Panc1 (cell line): ENCODE measurements around the gene AHRR. TPM values are rescaled to one million over a fixed set of nuclear protein-coding genes. Genes with fewer than 3 reads are reported as not detected.

Experiments used
- ATAC-seq: fragments of 200-7000 bp; cut with Tn5 transposase; 2 replicates; pipeline ENCODE4 v1.9.1; 2020; ENCODE audit warnings: mild to moderate bottlenecking, moderate library complexity
- BruUV-seq: library from RNA; stranded (reverse); fragments of 400-500 nt; replicated peaks from 2 replicates; lab custom pipeline; 2021; lab: Mats Ljungman, UMichigan
- CTCF ChIA-PET: fragments of 300-600 bp; sonication (Branson Sonifier 250); formaldehyde crosslinking; loops from one replicate; lab custom pipeline; 2022; ENCODE audit warnings: antibody characterized with exemption; lab: Charles Lee
- POLR2A ChIA-PET: fragments of 300-600 bp; sonication (Branson Sonifier 250); formaldehyde crosslinking; loops from one replicate; lab custom pipeline; 2022; ENCODE audit warnings: antibody characterized with exemption; lab: Charles Lee
- DNase-seq: peaks from one replicate; pipeline ENCODE4 v3.0.0-alpha.2; 2010; ENCODE audit warnings: low read depth, low spot score
- H3K27ac ChIP-seq: 2 replicates; pipeline ENCODE4 v1.5.1; 2011; ENCODE audit warnings: mild to moderate bottlenecking, low read length, inconsistent platforms
- H3K27me3 ChIP-seq: fragments of 200-500 bp; sonication (Bioruptor generic); 2 replicates; pipeline ENCODE4 v1.6.0; 2014; ENCODE audit warnings: low read length, inconsistent platforms; ENCODE audit not compliant: control insufficient read depth, insufficient read depth
- H3K36me3 ChIP-seq: fragments of 200-500 bp; sonication (Bioruptor generic); 2 replicates; pipeline ENCODE4 v1.5.1; 2014; ENCODE audit warnings: inconsistent platforms, mild to moderate bottlenecking, low read length, moderate library complexity; ENCODE audit not compliant: control insufficient read depth, insufficient read depth
- H3K4me1 ChIP-seq: 2 replicates; pipeline ENCODE4 v1.5.1; 2011; ENCODE audit warnings: inconsistent platforms, mild to moderate bottlenecking, low read length, moderate library complexity; ENCODE audit not compliant: control insufficient read depth, insufficient read depth
- H3K4me3 ChIP-seq, 2 experiments: 2 replicates each; pipeline ENCODE4 v1.5.1; 2011 to 2012; ENCODE audit warnings: low read depth in 2 of 2, low read length in 2 of 2, mild to moderate bottlenecking in 2 of 2, inconsistent platforms in 1 of 2, moderate library complexity in 1 of 2
- H3K9me3 ChIP-seq: fragments of 200-500 bp; sonication (Bioruptor generic); 2 replicates; pipeline ENCODE4 v1.5.1; 2014; ENCODE audit warnings: low read depth, mild to moderate bottlenecking, inconsistent platforms, low read length, moderate library complexity; ENCODE audit not compliant: control insufficient read depth, insufficient read depth
- CTCF ChIP-seq: fragments of 450-650 bp; IDR thresholded peaks from 2 replicates; pipeline ENCODE4 v1.5.1; 2017; ENCODE audit warnings: mild to moderate bottlenecking
- POLR2AphosphoS5 ChIP-seq: IDR thresholded peaks from 2 replicates; pipeline ENCODE4 v1.6.1; 2012; ENCODE audit warnings: mild to moderate bottlenecking, low read depth, low read length, moderate library complexity
- REST ChIP-seq, 2 experiments: IDR thresholded peaks; 2 replicates each; pipeline ENCODE4 v1.6.1; 2011 to 2012; ENCODE audit warnings: low read depth in 2 of 2, control low read depth in 1 of 2, low read length in 1 of 2, mild to moderate bottlenecking in 1 of 2, moderate library complexity in 1 of 2; ENCODE audit not compliant: insufficient read depth in 1 of 2
- SIN3A ChIP-seq: IDR thresholded peaks from 2 replicates; pipeline ENCODE4 v1.6.1; 2012; ENCODE audit warnings: low read depth, mild to moderate bottlenecking, low read length, moderate library complexity, borderline replicate concordance; ENCODE audit not compliant: insufficient read depth
- TCF7L2 ChIP-seq: IDR thresholded peaks from 2 replicates; pipeline ENCODE4 v1.6.1; 2011; ENCODE audit warnings: mild to moderate bottlenecking, low read depth, low read length, inconsistent platforms
- in situ Hi-C: cut with HindIII; loops from 2 replicates; pipeline ENCODE4 v1.10.0; 2016; ENCODE audit warnings: low sequenced_read_pairs, low pct_unique_long_range_greater_than_20kb
- intact Hi-C: fragments of 100-400 bp; cut with micrococcal nuclease; formaldehyde crosslinking; loops from one replicate; pipeline ENCODE4 v1.10.0; 2022; ENCODE audit not compliant: unreplicated experiment
- total RNA-seq: library from RNA; stranded (reverse); gene quantifications from one replicate; pipeline ENCODE4 v1.2.1, GENCODE V29; 2021; ENCODE audit not compliant: unreplicated experiment

AHRR gene
- total RNA-seq, 1 experiment from 2014 or later: 23.6 TPM

DNA sequence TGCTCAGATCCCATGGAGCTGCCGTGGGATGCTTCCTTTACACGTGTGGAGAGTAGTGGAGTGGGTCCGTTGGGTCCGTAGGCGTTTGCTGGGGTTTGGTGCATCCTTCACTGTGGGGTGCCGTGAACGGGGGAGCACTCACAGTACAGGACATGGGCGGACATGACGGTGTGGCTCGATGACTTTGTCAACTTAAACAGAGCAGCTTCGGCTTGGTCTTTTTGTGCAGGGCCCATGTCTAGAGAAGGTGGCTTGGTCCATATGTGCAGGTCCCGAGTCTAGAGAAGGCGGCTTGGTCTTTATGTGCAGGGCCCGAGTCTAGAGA is 95.1 kb downstream of the AHRR start:
- DNase-seq (no peak), ATAC-seq (no peak)
- no peaks in the 10 kb centered on the region for H3K9me3 ChIP-seq
- no peaks in the 10 kb centered on the region for H3K36me3 ChIP-seq
- H3K4me3 ChIP-seq: no peak overlapping the region
- TF ChIP-seq CTCF: no peak
- TF ChIP-seq TCF7L2: no peak
- no peak for TF ChIP-seq SIN3A
- no peak for TF ChIP-seq POLR2AphosphoS5
- no peak for TF ChIP-seq REST (IDR thresholded peaks at IDR 0.05; ENCODE audit: insufficient read depth in 1 of 2, low read depth in 2 of 2, low read length in 1 of 2)
- no peaks in the 10 kb centered on the region for H3K4me1 ChIP-seq
- in situ Hi-C loops (no loop called here), intact Hi-C loops (no loop called here)
- ChIA-PET POLR2A (no interaction called here), CTCF (no interaction called here)
- no peak overlapping the region for H3K27ac ChIP-seq
- no TSS peak for BruUV-seq
- no peaks in the 10 kb centered on the region for H3K27me3 ChIP-seq

GRCh38 chr5:417301-418161 is 96.0 kb downstream of the AHRR start:
- Histone ChIP-seq H3K27me3 (no peaks in the 10 kb centered on the region), H3K36me3 (no peaks in the 10 kb centered on the region), H3K27ac (no peak overlapping the region), H3K4me3 (no peak overlapping the region), H3K9me3 (no peaks in the 10 kb centered on the region), H3K4me1 (no peaks in the 10 kb centered on the region)
- ChIA-PET POLR2A (interaction anchor here (0.6 to 0.7 kb wide), 2 partner anchors 99 to 186 kb away, joined by 3 read pairs; no protein-coding TSS in a partner anchor), CTCF (interaction anchor here (0.9 kb wide), 1 partner anchor 10 kb away, joined by 3 read pairs; no protein-coding TSS in a partner anchor)
- ATAC-seq (no peak), DNase-seq (no peak)
- TF ChIP-seq POLR2AphosphoS5 (no peak), SIN3A (no peak), REST (IDR thresholded peaks at IDR 0.05; ENCODE audit: insufficient read depth in 1 of 2, low read depth in 2 of 2, low read length in 1 of 2) (no peak), TCF7L2 (no peak), CTCF (no peak)
- intact Hi-C loops (no loop called here), in situ Hi-C loops (no loop called here)
- no TSS peak for BruUV-seq
